Uterus (tissue), 4 donors: ENCODE results near the gene BCAS4. TPM values are rescaled to one million over a fixed set of nuclear protein-coding genes. Genes with fewer than 3 reads are reported as not detected.

Source experiments
- DNase-seq, 2 donors: peaks; one replicate each; pipeline ENCODE4 v3.0.0-alpha.2; 2019 to 2020
- H3K27ac ChIP-seq, 2 donors: fragments of 200-600 bp; sonication (generic); 1 replicate in 1 of 2; 2 replicates in 1 of 2; pipeline ENCODE4 v1.5.1; 2016 to 2018
- H3K27me3 ChIP-seq, 2 donors: fragments of 200-600 bp; sonication (generic); one replicate each; pipeline ENCODE4 v1.5.1; 2018 to 2019; ENCODE audit warnings: control low read depth in 1 of 2
- H3K36me3 ChIP-seq, 2 donors: fragments of 200-600 bp; sonication (generic); one replicate each; pipeline ENCODE4 v1.5.1; 2019; ENCODE audit warnings: control low read depth in 1 of 2
- H3K4me1 ChIP-seq, 2 donors: fragments of 200-600 bp; sonication (generic); one replicate each; pipeline ENCODE4 v1.5.1; 2018 to 2019; ENCODE audit warnings: control low read depth in 1 of 2
- H3K4me3 ChIP-seq, 2 donors: fragments of 200-600 bp; sonication (generic); 1 replicate in 1 of 2; 2 replicates in 1 of 2; pipeline ENCODE4 v1.5.1; 2018 to 2019; ENCODE audit warnings: mild to moderate bottlenecking in 1 of 2
- H3K9me3 ChIP-seq, 2 donors: fragments of 200-600 bp; sonication (generic); one replicate each; pipeline ENCODE4 v1.5.1; 2019; ENCODE audit warnings: control low read depth in 1 of 2
- CTCF ChIP-seq, 4 experiments: fragments of 200-600 bp in 2 of 4; fragments of 450-650 bp in 2 of 4; sonication (generic) in 2 of 4; IDR thresholded peaks; one replicate each; pipeline ENCODE4 v1.5.1; 2016 to 2019; ENCODE audit warnings: antibody characterized with exemption in 4 of 4, mild to moderate bottlenecking in 2 of 4, moderate library complexity in 1 of 4
- POLR2A ChIP-seq, 2 donors: fragments of 450-650 bp; IDR thresholded peaks; one replicate each; pipeline ENCODE4 v1.6.1; 2016; ENCODE audit warnings: antibody characterized with exemption in 2 of 2, mild to moderate bottlenecking in 1 of 2, moderate library complexity in 1 of 2
- intact Hi-C: fragments of 100-400 bp; cut with DNase I; formaldehyde crosslinking; loops from one replicate; pipeline ENCODE4 v1.15.1; 2023; ENCODE audit warnings: low total_unique reads
- total RNA-seq, 4 donors: library from RNA; depleted of rRNA in 3 of 4; stranded (reverse); fragments of >200 nt in 3 of 4; gene quantifications; one replicate each; pipeline versions ENCODE4 v1.1.0 to v1.2.4, GENCODE V29; 2014 to 2023
- donor health status: DM: yes; HTN: yes; CAD: no.

BCAS4 gene
- total RNA-seq, 4 donors from 2014 or later, result under 0.01 to 9.1 (median 3.5) TPM; not detected in 1

- no peak for TF ChIP-seq POLR2A (IDR thresholded peaks at IDR 0.05)
- no peak for TF ChIP-seq CTCF (IDR thresholded peaks at IDR 0.05)
- H3K9me3 ChIP-seq, result no peaks in the 10 kb centered on the region
Observed at GRCh38 chr20:50858525-50858924, 63.7 kb downstream of the BCAS4 start.

GRCh38 chr20:50859161-50859560 is 64.3 kb downstream of the BCAS4 start:
- Histone ChIP-seq H3K9me3 (no peaks in the 10 kb centered on the region), H3K4me3 (no peak overlapping the region), H3K27ac (no peak overlapping the region), H3K36me3 (no peaks in the 10 kb centered on the region), H3K27me3 (no peaks in the 10 kb centered on the region), H3K4me1 (no peaks in the 10 kb centered on the region)
- intact Hi-C loops, result no loop called here
- DNase-seq, result no peak
- TF ChIP-seq POLR2A (IDR thresholded peaks at IDR 0.05), result no peak
- no peak for TF ChIP-seq CTCF (IDR thresholded peaks at IDR 0.05)

More at GRCh38 chr20:50858525-50858924, 63.7 kb downstream of the BCAS4 start:
- Histone ChIP-seq H3K4me3 (no peak overlapping the region), H3K27ac (no peak overlapping the region), H3K36me3 (no peaks in the 10 kb centered on the region), H3K27me3 (no peaks in the 10 kb centered on the region), H3K4me1 (no peaks in the 10 kb centered on the region)
- DNase-seq, result no peak
- intact Hi-C loops, result no loop called here

DNA sequence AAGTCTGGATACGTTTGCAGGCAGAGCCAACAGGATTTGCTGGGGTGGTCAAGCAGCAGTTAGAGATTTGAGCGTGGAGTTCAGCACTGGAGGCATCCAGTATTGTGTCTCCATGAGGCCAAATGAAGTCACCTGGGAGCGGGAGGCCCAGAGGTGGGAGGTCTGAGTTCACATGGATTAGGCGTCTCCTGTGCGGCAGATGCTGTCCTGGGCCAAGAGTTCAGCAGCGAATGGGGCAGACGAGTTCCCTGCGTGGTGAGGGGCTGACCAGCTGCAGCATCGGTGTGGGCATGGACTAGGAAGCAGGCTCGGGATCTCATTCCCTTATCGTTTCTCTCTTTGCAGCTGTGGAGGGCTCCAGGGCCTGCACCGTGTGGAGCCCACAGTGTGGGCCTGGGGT is 66.2 kb downstream of the BCAS4 start:
- H3K4me1 ChIP-seq, result no peaks in the 10 kb centered on the region
- H3K36me3 ChIP-seq, result no peaks in the 10 kb centered on the region
- H3K9me3 ChIP-seq, result no peaks in the 10 kb centered on the region
- DNase-seq, result no peak
- TF ChIP-seq CTCF (IDR thresholded peaks at IDR 0.05), result no peak
- TF ChIP-seq POLR2A (IDR thresholded peaks at IDR 0.05), result no peak
- H3K4me3 ChIP-seq, result no peak overlapping the region
- no peaks in the 10 kb centered on the region for H3K27me3 ChIP-seq
- intact Hi-C loops, result no loop called here
- no peak overlapping the region for H3K27ac ChIP-seq

GRCh38 chr20:50862546-50862945 is 67.7 kb downstream of the BCAS4 start:
- intact Hi-C loops, result no loop called here
- no peak overlapping the region for H3K4me3 ChIP-seq
- no peak for TF ChIP-seq CTCF (IDR thresholded peaks at IDR 0.05)
- no peak for TF ChIP-seq POLR2A (IDR thresholded peaks at IDR 0.05)
- no peak for DNase-seq
- no peaks in the 10 kb centered on the region for H3K27me3 ChIP-seq
- no peaks in the 10 kb centered on the region for H3K36me3 ChIP-seq
- H3K27ac ChIP-seq, result no peak overlapping the region
- no peaks in the 10 kb centered on the region for H3K4me1 ChIP-seq
- H3K9me3 ChIP-seq, result no peaks in the 10 kb centered on the region

DNA sequence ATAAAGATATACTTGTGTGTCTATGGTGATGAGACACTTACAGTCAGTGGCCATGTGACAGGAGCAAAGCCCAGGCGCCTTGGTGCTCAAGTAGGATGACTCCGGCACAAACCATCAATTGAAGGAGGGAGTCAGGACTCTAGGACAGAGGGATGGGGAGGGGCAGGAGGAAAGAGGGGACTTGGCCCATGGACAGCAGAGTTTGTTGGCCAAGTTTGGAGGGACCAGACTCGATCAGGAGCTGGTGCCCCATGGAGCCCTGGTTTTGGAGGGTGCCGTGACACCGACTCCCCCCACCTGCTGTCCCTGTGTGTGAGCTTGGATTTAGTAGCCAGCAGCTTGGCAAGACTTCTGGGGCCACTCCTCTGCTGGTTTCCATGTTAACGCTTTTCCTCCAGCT is 70.3 kb downstream of the BCAS4 start:
- no peaks in the 10 kb centered on the region for H3K27me3 ChIP-seq
- no peak for DNase-seq
- TF ChIP-seq CTCF (IDR thresholded peaks at IDR 0.05), result no peak
- no peak for TF ChIP-seq POLR2A (IDR thresholded peaks at IDR 0.05)
- H3K36me3 ChIP-seq, result no peaks in the 10 kb centered on the region
- H3K27ac ChIP-seq, result no peak overlapping the region
- no peak overlapping the region for H3K4me3 ChIP-seq
- no peaks in the 10 kb centered on the region for H3K9me3 ChIP-seq
- H3K4me1 ChIP-seq, result no peaks in the 10 kb centered on the region
- intact Hi-C loops, result no loop called here
